Measurements from ENCODE around the gene PSENEN. TPM values are rescaled to one million over a fixed set of nuclear protein-coding genes. Genes with fewer than 3 reads are reported as not detected.

Gene PSENEN
- total and polyA plus RNA-seq, 2 of the 8 experiments (the other 6 are each of a cell fraction or from before 2014, with no cell fraction given): 66.7 to 75.3 TPM

DNA sequence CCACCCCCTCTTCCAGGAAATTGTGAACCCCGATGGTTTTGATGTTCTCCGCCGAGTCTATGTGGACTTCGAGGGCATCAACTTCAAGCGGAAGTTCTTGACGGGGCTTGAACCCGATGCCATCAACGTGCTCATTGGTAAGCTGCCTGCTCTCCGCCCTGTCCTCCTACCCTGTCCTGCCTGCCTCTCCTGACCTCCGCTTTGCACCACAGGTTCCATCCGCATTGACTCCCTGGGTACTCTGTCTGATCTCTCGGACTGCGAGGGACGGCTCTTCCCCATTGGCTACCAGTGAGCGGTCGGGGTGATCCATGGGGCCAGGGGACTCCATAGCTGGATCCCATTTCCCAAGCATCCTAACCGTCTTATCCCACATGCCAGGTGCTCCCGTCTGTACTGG lies 15.1 kb upstream of the PSENEN start:
- Histone ChIP-seq H2BK5ac (ENCODE audit: low read depth, low read length) (no peak overlapping the region), H3K4ac (replicated peaks; ENCODE audit: insufficient read length, low read depth, low read length) (no peak overlapping the region), H3K27me3 (replicated peaks in 1 of 4; ENCODE audit: control insufficient read depth in 3 of 4, extremely low read depth in 1 of 4, insufficient read depth in 3 of 4, low read length in 3 of 4) (no peaks in the 10 kb centered on the region), H3K14ac (ENCODE audit: insufficient read length) (no peak overlapping the region), H4K20me1 (replicated peaks in 1 of 2; ENCODE audit: control insufficient read depth in 1 of 2, insufficient read depth in 2 of 2, low read length in 2 of 2) (peaks cover 12 to 24% of the 10 kb centered on the region in 2 experiments), H3K9ac (replicated peaks in 1 of 4; ENCODE audit: extremely low read depth in 1 of 4, low read depth in 3 of 4, low read length in 3 of 4) (no peak overlapping the region), H3K18ac (ENCODE audit: extremely low read depth, low read length) (no peak overlapping the region), H2BK15ac (ENCODE audit: low read length) (no peak overlapping the region), H3K36me3 (ENCODE audit: control insufficient read depth in 2 of 4, insufficient read depth in 4 of 4, low read length in 3 of 4) (peaks cover 29 to 73% (median 64%) of the 10 kb centered on the region in 4 experiments), H2AK5ac (ENCODE audit: low read depth, low read length) (no peak overlapping the region), H4K8ac (ENCODE audit: extremely low read depth, insufficient read depth, low read length) (no peak overlapping the region), H3K4me1 (replicated peaks in 1 of 4; ENCODE audit: control insufficient read depth in 3 of 4, insufficient read depth in 4 of 4, low read length in 3 of 4) (no peaks in the 10 kb centered on the region), H3K23me2 (ENCODE audit: low read depth, low read length) (no peaks in the 10 kb centered on the region), H3K79me1 (ENCODE audit: low read depth, low read length) (no peaks in the 10 kb centered on the region), H3K79me2 (ENCODE audit: control insufficient read depth in 1 of 2, insufficient read depth in 2 of 2, low read length in 2 of 2) (no peaks in the 10 kb centered on the region), H2AFZ (ENCODE audit: low read length) (no peak overlapping the region), H3K4me2 (ENCODE audit: insufficient read depth in 1 of 2, low read depth in 2 of 2, low read length in 2 of 2) (no peak overlapping the region), H2BK20ac (ENCODE audit: low read length) (no peak overlapping the region), H2BK120ac (replicated peaks; ENCODE audit: low read depth, low read length) (no peak overlapping the region), H3K9me3 (ENCODE audit: insufficient read depth in 2 of 2, low read depth in 1 of 2, low read length in 1 of 2) (no peaks in the 10 kb centered on the region), H3K27ac (ENCODE audit: low read depth, low read length) (no peak overlapping the region), H3K23ac (ENCODE audit: insufficient read length) (no peak overlapping the region), H4K5ac (ENCODE audit: insufficient read length, low read depth, low read length) (no peak overlapping the region), H2BK12ac (ENCODE audit: low read depth, low read length) (no peak overlapping the region), H3K4me3 (ENCODE audit: extremely low read depth in 1 of 4, insufficient read depth in 2 of 4, low read depth in 3 of 4, low read length in 4 of 4) (no peak overlapping the region), H3K56ac (replicated peaks; ENCODE audit: insufficient read length, low read depth, low read length) (no peak overlapping the region), H4K91ac (replicated peaks; ENCODE audit: insufficient read length, low read length) (no peak overlapping the region)
- ChIA-PET POLR2A (ENCODE audit: partially characterized antibody) (interaction anchor here (0.7 to 3.4 kb wide), 7 partner anchors 10 to 141 kb away, joined by 3 to 14 read pairs (median 3); no protein-coding TSS in a partner anchor), CTCF (ENCODE audit: partially characterized antibody) (interaction anchor here (0.6 to 1.5 kb wide), 3 partner anchors 36 to 152 kb away, joined by 3 read pairs; no protein-coding TSS in a partner anchor)
- WGBS, 2 experiments (ENCODE audit: extremely low coverage in 1 of 2, insufficient coverage in 1 of 2, insufficient read length in 1 of 2, insufficient replicate concordance in 2 of 2, low coverage in 1 of 2, low lambda C conversion rate in 2 of 2, missing lambda C conversion rate in 1 of 2): 91% methylated on average over 18 of the region's 18 CpGs; no CpG with 5 or more reads in 1 of the 2 experiments
- FAIRE-seq (no peak), DNase-seq (ENCODE audit: low read depth in 1 of 2, low spot score in 2 of 2) (no peak)
- TF ChIP-seq POU5F1 (IDR thresholded peaks at IDR 0.05; ENCODE audit: low read depth, low read length) (no peak), CBX5 (IDR thresholded peaks at IDR 0.05; ENCODE audit: low read depth, low read length) (no peak), POLR2A (IDR thresholded peaks at IDR 0.05; ENCODE audit: control extremely low read depth in 1 of 2, low read depth in 2 of 2, low read length in 2 of 2) (no peak), EGR1 (IDR thresholded peaks at IDR 0.05; ENCODE audit: borderline replicate concordance, low read depth, low read length) (no peak)
- TF ChIP-seq, protein P1, sequence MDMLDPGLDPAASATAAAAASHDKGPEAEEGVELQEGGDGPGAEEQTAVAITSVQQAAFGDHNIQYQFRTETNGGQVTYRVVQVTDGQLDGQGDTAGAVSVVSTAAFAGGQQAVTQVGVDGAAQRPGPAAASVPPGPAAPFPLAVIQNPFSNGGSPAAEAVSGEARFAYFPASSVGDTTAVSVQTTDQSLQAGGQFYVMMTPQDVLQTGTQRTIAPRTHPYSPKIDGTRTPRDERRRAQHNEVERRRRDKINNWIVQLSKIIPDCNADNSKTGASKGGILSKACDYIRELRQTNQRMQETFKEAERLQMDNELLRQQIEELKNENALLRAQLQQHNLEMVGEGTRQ (IDR thresholded peaks at IDR 0.05; ENCODE audit: low read length): no peak

Data from H1 (cell line).